GM12891 (cell line): ENCODE data around the gene NXPE3.

Source experiments
- POLR2A ChIP-seq: IDR thresholded peaks from 2 replicates; pipeline ENCODE4 v1.6.1; 2011; ENCODE audit warnings: low read depth, low read length, control low read depth
- POLR2AphosphoS5 ChIP-seq: IDR thresholded peaks from 2 replicates; pipeline ENCODE4 v1.6.1; 2011; ENCODE audit warnings: low read depth, low read length, control low read depth
- TAF1 ChIP-seq: IDR thresholded peaks from 2 replicates; pipeline ENCODE4 v1.6.1; 2011; ENCODE audit warnings: low read depth, low read length, control low read depth

DNA sequence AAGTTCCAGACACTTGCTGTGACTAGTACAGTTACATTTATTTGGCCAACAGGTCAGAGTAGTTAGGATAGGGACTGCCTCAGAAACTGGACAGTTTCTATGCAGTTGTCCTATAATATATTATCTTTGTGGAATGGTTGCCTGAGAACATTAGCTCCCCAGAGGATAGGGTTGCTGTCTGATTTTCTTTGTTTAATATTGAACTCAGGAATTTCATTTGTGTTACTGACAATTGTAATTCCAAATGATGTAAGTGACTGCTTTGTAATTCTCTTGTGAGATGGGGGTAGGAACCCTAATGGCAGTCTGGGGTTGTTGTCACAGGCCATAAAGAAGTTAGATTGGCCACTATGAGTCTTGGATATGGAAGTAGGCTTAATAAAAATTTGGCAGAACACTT, 2.2 kb downstream of the NXPE3 start:
- no peak for TF ChIP-seq POLR2AphosphoS5
- TF ChIP-seq POLR2A: no peak
- no peak for TF ChIP-seq TAF1
